ENCODE measurements around the gene CYLD. TPM values are rescaled to one million over a fixed set of nuclear protein-coding genes. Genes with fewer than 3 reads are reported as not detected.

Gene CYLD
- total RNA-seq, 1 experiment from 2014 or later: 12.5 TPM

DNA sequence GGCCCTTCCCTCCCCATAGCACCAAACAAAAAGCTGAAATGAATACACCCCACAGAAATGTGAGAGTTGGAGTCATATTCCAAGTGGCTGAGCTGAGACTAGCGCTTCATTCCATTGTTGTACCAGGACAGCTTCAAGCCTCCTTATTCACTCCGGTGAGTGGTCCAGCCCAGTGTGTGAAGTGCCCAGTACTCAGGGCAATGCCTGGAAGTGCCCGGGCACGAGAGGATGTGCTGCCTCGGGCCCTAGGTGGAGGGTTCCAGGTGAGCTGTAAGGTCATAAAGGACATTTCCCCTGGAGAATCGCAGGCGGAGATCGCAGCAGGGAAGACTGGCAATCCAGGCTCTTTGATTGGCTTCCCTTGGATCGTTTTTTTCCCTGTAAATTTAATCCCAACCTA is 5.4 kb upstream of the CYLD start:
- Histone ChIP-seq H4K8ac (replicated peaks; ENCODE audit: insufficient read length, low read depth, low read length) (no peak overlapping the region), H3K79me2 (ENCODE audit: insufficient read depth, low read length) (no peaks in the 10 kb centered on the region), H2BK5ac (ENCODE audit: insufficient read length, low read length) (no peak overlapping the region), H2BK12ac (ENCODE audit: insufficient read length, low read depth, low read length) (no peak overlapping the region), H3K27ac (ENCODE audit: insufficient read length, low read depth, low read length) (no peak overlapping the region), H2BK20ac (ENCODE audit: low read depth, low read length, poor library complexity, severe bottlenecking) (no peak overlapping the region), H3K56ac (ENCODE audit: insufficient read length, low read depth, low read length) (no peak overlapping the region), H3K18ac (ENCODE audit: insufficient read length, low read depth, low read length) (no peak overlapping the region), H2BK120ac (ENCODE audit: low read depth, low read length, poor library complexity, severe bottlenecking) (no peak overlapping the region), H3K27me3 (ENCODE audit: insufficient read depth, low read length) (no peaks in the 10 kb centered on the region), H3T11ph (ENCODE audit: low read length) (no peak overlapping the region), H3K23ac (ENCODE audit: insufficient read length, low read depth, low read length) (no peak overlapping the region), H4K91ac (ENCODE audit: insufficient read length, low read depth, low read length) (no peak overlapping the region), H3K4me2 (ENCODE audit: insufficient read depth, insufficient read length, low read length) (no peak overlapping the region), H2BK15ac (ENCODE audit: low read depth, low read length) (no peak overlapping the region), H3K23me2 (ENCODE audit: insufficient read length, low read depth, low read length, poor library complexity, severe bottlenecking) (peaks cover 3% of the 10 kb centered on the region), H2AFZ (ENCODE audit: low read length) (no peak overlapping the region), H3K4me1 (ENCODE audit: insufficient read depth, low read length) (no peaks in the 10 kb centered on the region), H3K9me3 (ENCODE audit: control insufficient read depth, low read depth, low read length) (no peaks in the 10 kb centered on the region), H3K4ac (ENCODE audit: low read depth, low read length) (no peak overlapping the region), H3K14ac (ENCODE audit: insufficient read depth, low read length) (no peak overlapping the region), H4K5ac (ENCODE audit: insufficient read length, low read depth, low read length) (no peak overlapping the region), H2AK5ac (ENCODE audit: insufficient read length, low read length) (no peak overlapping the region), H3K79me1 (ENCODE audit: insufficient read depth, low read depth, low read length, poor library complexity, severe bottlenecking) (no peaks in the 10 kb centered on the region), H4K20me1 (ENCODE audit: control insufficient read depth, insufficient read depth, insufficient read length) (no peaks in the 10 kb centered on the region), H3K9ac (ENCODE audit: extremely low read depth, insufficient read length, low read length) (no peak overlapping the region)
- Mint-ChIP-seq H3K27ac (no peak overlapping the region), H3K27me3 (ENCODE audit: low read depth) (peaks cover 28% of the 10 kb centered on the region), H3K4me1 (peaks cover 4 to 5% of the 10 kb centered on the region in 2 experiments), H3K36me3 (ENCODE audit: insufficient read depth in 1 of 3, low read depth in 3 of 3) (no peaks in the 10 kb centered on the region), H3K9me3 (no peaks in the 10 kb centered on the region), H3K4me3 (no peak overlapping the region)
- TF ChIP-seq, protein P1, sequence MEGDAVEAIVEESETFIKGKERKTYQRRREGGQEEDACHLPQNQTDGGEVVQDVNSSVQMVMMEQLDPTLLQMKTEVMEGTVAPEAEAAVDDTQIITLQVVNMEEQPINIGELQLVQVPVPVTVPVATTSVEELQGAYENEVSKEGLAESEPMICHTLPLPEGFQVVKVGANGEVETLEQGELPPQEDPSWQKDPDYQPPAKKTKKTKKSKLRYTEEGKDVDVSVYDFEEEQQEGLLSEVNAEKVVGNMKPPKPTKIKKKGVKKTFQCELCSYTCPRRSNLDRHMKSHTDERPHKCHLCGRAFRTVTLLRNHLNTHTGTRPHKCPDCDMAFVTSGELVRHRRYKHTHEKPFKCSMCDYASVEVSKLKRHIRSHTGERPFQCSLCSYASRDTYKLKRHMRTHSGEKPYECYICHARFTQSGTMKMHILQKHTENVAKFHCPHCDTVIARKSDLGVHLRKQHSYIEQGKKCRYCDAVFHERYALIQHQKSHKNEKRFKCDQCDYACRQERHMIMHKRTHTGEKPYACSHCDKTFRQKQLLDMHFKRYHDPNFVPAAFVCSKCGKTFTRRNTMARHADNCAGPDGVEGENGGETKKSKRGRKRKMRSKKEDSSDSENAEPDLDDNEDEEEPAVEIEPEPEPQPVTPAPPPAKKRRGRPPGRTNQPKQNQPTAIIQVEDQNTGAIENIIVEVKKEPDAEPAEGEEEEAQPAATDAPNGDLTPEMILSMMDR (conservative IDR thresholded peaks at IDR 0.05): no peak
- DNase-seq: no peak
- WGBS (ENCODE audit: extremely low coverage, insufficient read length, low lambda C conversion rate): no CpG with 5 or more reads among the region's 9 CpGs

All from H9 (cell line).